ENCODE data around the gene NTPCR.

The NTPCR gene

DNA sequence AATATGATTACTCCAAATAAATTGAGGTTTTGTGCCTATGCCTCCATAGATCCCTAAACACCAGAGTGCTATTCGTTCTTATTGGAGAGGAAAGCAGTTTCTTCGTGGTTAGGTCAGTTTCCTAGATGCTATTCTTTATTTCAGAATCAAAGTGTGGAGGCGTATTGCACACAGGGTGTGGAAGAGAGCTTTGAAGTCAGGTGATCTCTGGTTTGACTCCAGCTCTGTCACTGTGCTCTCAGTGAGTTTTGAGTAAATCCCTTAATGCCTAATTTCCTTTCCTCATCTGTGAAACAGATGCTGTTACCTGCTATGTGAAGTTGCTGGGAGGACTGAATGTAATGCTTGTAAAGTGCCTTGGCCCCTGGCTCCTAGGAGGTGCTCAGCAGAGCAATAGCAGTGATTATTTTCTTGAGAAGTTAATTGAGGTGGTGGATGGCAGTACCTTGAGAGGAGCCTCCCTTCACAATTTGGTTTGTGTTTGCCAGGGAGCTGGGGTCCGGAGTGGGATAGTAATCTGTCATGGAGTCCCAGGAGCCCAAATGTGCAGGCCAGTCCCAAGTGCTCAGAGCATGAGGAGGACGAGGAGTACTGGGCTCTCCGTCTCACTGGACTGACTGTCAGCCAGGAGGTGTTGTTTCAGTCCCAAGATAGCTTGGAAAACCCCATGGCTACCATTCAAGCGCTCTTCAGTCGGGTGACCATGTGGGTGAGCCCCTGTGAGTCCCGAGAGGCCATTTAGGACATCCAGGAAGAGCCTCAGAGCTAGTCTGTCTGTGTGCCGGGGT, 14.9 kb downstream of the NTPCR start:
- no peak for DNase-seq

DNA sequence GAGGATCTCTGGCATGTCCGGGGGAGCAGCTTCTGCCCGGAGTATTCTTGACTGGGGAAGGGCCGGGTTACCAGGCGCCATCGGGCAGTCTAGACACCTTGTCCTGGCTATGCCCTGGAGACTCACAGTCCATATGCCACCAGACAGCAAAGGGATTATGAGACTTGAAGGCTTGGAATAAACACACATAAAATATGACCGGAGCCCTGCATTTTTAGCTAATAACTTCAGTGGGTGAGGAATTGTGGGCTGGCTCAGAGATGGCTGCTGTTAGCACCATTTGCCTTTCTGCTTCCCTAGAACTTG, 15.5 kb downstream of the NTPCR start:
- no peak for DNase-seq

DNA sequence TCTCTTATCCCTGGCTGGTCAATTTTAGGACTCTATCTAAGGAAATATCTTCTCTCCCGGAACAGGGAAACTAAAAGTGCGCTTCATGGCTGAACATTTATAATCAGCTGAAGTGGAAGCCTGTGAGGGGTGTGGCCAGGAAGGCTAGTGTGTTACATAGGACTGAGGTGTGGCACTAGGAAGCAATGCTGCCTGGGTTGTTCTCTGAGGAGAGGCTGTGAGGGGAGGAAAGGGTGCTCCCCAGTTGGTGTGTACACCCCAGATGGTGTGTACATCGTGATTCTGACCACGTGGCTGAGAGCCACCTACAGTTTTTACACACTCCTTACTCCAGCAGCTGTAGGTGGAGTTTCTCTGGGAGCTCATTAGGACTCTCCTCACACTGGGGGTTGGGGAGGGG, 16.3 kb downstream of the NTPCR start:
- DNase-seq: no peak

DNA sequence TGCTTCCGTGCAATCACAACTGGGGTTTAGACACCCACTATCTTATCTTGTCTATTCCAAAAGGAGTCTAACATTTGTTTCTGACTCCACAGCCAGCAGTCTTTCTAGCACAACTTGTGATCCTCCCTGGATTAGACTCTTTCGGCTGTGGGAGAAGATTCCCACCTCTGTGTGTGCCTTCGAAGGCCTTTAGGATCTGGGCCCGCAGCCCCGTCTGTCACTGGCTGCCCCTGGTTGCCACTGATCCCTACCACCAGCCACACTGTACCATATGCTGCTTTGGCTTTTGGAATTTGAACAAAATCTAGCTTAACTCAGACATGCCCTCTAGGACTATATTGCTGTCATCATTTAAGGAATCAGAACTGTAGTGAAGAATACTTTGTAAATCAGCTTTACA, 18.0 kb downstream of the NTPCR start:
- no peak for DNase-seq

DNA sequence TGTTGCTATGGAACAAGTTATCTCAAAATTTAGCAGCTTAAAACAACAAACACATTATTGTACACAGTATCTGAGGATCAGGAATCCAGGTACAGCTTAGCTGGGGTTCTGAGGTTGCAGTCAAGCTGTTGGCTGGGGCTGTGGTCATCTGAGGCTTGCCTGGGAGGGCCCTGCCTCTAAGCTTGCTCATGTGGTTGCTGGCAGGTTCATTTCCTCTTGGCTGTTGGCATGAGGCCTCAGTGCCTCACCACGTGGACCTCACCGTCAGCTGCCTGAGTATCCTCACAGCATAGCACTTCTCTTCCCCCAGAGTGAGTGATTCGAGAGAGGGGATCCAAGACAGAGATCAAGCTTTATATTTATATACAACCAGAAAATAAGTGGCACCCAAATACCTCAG, 18.6 kb downstream of the NTPCR start:
- no peak for DNase-seq

DNA sequence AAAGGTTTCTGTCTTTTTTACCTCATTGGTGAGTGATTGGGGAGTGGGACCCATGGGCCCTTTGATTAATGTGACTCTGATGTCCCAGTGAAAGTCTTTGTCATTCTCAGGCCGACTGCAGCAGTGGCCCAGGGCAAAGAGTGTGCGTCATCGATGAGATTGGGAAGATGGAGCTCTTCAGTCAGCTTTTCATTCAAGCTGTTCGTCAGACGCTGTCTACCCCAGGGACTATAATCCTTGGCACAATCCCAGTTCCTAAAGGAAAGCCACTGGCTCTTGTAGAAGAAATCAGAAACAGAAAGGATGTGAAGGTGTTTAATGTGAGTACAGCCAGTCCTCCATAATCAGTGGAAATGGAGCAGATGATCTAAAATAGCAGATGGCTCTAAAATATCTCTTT, 19.4 kb downstream of the NTPCR start:
- no peak for DNase-seq

DNA sequence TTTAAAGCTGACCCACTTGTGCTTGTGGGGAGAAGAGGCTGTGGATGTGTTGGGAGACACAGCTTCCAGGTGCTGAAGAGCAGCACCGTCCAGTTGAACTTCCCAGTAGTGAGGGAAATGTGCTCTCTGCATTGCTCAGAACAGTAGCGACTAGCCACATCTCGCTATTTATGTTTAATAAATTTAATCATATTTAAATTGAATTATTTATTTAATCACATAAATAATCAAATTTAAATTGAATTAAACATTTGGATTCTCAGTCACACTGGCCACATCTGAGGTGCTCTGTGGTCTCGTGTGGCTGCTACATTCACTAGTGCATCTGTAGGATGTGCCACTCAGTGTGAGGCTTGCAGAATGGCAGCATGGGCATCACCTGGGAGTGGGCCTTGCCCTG, 20.1 kb downstream of the NTPCR start:
- no peak for DNase-seq

DNA sequence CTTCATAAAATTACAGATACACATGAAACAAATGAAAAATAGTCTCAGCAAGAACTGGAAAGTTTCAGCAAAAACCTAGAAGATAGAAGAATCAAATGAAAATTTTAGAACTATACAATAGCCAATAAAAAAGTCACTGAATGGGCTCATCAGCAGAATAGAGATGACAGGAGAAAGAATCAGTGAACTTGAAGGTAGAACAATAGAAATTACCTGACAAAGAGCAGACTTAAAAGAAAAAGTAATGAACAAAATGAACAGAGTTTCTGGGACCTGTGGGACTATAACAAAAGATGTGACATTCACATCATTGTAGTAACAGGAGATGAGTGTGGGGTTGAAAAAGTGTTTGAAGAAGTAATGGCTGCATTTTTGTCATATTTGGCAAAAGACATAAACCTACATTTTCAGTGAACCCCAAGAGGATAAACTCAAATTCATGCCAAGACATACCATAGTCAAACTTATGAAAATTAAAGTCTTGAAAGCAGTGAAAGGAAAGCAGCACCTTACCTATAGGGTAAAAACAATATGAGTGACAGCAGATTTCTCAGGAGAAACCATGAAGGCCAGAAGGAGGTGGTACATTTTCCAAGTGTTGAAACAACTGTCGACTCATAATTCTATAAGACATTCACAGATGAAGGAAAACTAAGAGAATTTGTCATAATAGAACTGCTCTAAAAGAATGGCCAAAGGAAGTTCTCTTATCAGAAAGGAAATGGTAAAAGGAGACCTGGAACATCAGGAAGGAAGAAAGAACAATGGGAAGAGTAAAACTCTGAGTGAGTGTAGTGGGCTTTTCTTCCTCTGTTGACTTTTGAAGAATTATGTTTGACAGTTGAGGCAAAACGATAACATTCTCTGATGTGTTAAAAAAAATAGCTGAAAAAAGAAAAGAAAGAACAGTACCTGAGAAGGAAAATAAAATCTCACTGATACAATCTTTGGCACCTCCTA, 23.5 kb downstream of the NTPCR start:
- DNase-seq: no peak

DNA sequence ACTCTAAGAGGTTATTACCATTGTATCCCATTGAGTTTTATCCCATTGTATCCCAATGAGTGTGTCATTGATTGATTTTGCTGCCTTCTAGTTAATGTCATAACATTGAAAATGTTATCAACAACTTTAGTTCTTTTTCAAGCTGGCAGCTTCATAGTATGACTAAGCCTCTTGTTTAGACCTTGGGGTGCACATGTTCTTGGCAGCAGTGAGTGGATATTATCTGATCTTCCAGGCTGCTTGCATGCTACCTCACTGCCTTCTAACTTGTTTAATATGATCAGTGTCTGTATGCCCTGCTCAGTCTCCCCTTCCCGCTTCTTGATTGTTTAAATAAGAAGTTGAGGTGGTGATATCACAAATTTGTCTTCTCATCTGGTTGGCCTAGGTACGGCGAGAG, 24.6 kb downstream of the NTPCR start:
- DNase-seq: no peak

DNA sequence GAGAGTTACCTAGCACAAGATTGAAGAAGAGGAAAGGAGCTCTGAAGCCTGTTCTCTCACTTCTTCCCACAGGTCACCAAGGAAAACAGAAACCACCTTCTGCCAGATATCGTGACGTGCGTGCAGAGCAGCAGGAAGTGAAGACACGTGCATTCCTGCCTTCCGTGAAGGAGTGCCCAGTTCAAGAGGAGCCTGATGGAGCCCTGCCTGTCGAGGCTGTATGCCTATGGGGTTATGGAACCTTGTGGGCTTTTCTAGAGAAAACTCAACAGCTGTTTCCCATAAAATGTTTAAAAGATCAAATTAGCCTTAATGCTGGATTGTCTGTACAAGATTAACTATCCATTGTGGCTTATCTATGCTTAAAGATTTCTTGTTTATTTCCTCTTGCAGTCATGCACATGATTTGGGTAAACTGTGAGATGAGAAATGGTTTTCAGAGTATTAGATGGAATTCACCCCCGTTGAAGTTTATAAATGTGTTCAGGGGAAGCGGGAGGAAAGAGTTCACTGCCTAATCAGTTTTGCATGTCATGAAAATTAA, 27.8 kb downstream of the NTPCR start:
- no peak for DNase-seq

DNA sequence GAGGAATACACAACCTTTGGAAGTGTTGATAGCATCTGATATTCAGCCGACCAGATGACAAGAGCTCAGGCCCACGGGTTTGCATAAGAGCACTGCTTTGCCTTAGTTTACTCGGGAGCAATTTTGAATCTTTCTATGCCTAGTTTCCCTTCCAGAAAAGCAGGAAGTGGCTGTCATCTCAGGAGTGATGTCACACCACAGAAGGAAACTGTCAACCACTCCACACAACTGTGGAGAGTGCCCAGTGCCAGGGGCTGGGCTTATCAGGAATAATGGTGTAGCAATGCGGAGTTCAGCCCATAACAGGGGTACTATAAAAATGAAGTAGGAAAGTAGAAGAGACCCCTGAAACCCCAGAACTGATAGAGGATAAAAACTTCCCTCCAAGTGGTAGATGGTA, 28.4 kb downstream of the NTPCR start:
- no peak for DNase-seq

DNA sequence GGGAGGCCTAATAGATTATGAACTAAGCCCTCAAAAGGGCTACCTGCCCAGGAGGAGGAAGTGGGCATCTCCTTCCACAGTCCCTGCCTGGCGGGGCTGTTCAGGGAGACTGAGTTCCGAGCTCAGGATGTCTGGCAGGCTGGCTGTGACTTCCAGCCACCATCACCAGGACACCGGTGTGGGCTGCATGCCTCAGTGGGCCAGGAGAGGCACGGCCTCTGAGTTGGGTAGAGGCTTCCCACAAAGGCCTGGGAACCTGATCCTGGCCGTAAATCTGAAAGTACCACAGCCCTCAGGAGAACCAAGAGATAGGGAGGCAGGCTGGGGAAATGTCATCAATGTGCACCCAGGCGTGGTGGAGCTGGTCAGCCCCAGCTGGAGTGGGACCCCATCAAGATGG, 29.1 kb downstream of the NTPCR start:
- no peak for DNase-seq

DNA sequence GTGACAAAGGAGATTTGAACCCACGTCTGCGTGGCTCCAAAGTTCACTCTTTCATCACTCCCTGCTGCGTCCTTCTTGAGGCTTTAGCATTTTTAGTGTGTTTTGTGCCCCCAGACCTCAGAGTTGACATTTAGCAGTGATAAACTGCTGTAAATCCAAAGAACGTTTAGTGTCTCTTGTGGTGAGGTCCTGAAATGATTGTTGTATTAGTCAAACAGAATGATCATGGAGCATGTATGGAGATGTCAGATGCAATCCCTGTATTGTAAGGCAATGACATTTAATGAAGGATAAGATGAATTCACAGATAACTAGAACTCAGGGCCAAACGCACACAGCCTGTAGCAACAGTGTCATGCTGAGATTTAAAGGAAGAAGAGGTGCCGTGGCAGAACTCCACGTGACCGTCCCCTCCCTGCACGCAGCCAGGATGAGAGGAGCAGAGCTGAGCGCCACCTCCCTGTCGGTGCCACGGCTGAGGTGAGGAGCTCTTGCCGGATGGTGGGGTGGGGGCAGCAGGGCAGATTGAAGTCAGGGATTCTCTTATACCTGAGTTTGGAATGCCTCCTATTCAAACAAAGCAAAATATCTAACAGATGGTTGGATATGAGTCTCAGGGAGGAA, 30.1 kb downstream of the NTPCR start:
- no peak for DNase-seq

DNA sequence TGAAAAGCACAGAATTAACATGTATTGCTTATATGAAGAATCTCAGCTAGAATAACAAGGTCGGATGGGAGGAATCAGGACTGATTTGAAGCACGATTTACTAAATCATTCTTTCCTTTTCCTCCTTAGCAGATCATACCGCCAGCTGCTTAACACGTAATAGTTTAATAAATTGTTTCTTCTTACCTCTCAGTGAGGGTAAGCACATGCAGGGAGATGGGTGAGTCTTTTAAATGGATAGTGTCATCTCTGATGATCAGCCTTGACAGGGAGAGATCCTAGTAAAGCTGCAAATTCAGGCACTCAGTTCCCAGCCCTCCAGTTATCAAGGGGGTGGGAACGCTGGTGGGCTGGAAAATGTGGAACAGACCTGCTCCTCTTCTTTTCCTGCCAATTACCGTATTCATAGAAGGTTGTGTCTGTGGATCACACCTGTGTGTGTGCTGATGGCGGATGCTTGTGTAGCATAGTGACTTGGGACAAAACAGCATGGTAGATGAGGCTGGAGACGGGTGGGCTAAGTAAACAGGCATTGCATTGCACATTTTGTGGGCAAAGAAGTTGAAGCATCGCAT, 30.7 kb downstream of the NTPCR start:
- DNase-seq: no peak

DNA sequence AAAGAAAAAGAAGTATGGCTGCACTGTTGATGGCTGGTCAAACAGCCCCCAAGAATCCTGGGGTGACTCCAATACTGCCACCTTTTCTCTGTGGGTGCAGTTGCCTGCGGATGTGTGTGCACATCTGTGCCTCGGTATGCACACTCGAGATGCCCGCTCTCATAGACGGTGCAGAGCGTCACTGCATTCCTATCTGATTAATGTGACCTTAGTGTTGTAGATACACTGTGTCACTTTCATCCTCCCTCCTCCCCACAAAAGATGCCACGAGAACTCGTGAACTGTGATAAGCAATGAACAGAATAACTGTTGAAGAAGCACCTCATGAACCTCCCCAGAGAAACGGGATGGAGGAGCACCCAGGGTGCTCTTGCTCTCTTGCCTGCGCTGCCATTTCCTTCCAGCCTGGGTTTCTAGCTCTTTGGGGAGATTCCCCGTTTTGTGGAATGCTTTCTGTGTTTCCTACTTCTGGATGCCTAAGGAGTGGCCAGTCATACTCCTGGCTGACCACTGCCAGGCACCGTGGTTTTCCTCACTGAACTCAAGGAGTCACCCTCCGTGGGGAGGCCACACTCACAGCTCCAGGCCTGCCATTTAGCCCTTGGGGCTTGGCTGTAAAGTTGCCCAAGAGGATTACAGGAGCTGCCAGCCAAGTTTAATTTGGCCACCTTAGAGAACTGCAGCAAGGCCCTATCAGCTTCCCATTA, 32.0 kb downstream of the NTPCR start:
- no peak for DNase-seq

DNA sequence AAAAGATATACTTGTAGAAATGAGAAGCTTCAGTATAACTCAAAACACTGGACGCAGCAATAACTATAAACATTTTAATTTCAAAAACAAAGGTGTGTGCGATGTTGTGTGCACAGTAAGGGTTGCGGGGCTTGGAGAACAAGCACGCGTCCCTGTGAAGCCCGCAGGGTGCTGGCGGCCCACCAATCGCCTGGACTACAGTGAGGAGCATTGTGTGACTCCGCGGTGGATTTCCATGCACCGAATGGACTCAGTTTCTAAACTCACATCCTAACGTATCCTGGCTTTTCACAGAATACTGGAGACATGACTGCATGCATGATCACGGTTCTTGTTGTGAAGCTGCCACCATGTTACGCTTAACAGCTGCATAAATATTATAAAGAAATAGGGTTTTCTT, 33.0 kb downstream of the NTPCR start:
- DNase-seq: no peak

DNA sequence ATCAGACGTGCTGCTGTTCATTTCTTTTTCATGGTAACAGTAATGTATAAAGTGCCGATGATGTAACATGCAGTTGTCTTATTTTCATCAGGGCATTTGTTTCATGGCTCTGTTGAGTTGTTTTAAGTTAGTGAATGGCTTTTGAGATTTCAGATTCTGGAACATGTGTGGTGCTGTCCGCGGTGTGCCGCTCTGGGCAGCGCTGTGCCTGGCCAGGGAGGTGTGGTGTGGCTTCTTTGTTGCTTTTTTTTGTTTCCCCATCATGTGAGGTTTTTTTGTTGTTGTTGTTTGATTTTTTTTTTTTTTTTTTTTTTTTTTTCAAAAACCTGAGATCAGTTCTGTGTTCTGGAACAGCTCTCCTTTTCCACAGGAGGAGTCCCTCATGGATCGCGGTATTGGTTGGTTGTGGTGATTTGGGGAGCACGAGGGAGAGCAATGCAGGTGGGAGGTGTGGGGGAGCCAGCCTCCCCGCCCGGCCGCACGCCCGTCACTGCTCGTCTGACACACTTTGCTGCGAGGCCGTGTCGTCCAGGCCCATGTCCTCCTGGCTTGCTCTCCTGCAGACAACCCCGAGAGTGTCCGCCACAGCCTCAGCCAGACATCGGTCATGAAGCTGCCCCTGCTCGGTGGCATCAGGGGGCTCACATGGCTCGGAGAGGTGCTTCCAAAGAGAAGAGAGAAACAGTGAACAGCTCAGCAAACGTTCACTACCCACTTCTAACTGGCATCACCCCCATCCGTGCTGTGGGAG, 33.6 kb downstream of the NTPCR start:
- DNase-seq: no peak

DNA sequence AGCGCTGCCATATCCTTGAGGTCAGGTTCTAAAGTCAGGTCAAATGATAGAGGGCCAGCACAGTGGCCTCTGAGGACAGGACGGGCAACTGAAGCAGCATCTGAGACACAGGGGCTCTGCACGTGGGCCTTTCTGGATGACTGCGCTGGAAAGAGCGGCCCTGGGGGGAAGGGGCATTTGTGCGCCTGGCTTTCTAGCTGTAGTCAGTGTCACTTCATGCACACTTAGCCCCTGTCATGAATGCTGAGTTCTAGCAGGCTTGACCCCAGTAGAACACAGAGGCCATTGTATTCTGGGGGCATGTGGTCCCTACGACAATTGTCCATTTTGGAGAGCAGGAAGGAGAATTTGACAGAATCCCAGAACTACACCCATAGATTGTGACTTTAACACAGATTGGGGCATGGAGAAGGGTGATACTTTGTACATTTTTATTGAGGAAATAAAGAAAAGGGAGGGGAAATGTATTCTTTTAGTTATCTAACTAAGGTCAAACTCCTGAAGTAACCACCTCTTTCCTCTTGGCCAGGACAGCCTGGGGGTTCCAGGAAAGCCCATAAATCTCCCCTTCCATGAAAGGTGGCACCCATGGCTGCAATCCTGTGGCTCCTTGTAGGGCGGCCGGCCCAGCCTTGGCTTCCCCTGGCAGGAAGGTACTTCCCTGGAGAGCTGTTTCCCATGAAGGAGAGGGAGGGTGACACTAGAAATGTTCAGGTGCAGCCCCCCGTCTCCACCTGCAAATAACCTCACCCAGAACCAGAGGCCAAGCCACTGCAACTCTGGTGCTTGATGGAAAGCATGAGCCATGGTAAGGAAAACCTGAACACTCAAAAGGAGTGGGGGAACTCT, 34.4 kb downstream of the NTPCR start:
- DNase-seq: no peak

DNA sequence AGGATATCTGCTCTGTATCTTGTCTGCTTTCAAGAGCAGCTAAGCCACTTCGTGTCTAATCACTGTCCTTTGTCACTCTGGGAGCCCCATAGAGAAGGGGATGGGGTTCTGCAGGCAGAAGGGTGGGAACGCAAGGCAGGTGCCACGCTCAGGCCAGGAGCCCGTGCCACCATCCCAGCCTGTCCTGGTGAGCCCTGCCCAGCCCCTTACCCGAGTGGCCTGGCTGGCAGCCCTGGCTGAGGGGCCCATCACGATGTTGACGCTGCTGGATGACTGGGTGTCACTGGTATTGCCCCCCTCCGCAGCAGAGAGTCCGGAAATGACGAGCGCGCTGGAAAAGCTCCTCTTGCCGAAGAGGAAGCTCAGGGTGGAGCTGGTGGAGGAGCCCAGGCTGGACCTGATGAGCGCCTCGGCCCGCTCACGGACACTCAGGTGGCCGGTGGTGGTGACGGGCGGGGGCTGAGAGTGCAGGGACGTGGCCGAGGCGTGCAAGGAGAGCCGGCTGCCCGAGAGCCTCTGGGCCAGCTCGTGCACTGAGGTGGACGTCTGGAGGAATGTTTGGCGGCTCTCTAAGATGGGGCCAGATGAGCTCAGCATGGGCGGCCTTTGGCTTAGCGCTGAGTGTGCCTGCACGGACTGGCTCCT, 35.6 kb downstream of the NTPCR start:
- no peak for DNase-seq

DNA sequence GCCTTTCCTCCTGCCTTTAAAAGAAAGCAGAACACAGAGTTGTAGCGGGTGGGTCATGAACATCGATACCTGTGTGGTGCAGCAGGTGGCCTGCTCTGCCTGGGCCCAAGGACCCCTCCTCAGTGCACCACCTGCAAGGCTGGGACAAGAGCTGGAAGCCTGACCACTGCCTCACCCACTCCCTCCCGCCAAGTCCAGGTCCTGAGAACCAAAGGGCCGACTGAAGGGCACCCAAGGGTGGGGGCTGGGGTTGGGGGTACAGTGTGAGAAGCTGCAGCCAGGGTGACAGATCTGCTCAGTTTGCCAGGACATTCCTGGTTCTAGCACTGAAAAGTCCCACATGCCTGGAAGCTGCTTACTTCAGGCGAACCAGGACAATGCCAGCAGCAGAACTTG, 36.1 kb downstream of the NTPCR start:
- DNase-seq: no peak
